ENCODE measurements around the gene ITPR3. TPM values are rescaled to one million over a fixed set of nuclear protein-coding genes. Genes with fewer than 3 reads are reported as not detected.
A peak's percentile ranks its signal among the peaks of the same experiment; 100 is the strongest.

ITPR3 gene
- total RNA-seq, 2 donors from 2014 or later, result 29.6 to 33.3 TPM

DNA sequence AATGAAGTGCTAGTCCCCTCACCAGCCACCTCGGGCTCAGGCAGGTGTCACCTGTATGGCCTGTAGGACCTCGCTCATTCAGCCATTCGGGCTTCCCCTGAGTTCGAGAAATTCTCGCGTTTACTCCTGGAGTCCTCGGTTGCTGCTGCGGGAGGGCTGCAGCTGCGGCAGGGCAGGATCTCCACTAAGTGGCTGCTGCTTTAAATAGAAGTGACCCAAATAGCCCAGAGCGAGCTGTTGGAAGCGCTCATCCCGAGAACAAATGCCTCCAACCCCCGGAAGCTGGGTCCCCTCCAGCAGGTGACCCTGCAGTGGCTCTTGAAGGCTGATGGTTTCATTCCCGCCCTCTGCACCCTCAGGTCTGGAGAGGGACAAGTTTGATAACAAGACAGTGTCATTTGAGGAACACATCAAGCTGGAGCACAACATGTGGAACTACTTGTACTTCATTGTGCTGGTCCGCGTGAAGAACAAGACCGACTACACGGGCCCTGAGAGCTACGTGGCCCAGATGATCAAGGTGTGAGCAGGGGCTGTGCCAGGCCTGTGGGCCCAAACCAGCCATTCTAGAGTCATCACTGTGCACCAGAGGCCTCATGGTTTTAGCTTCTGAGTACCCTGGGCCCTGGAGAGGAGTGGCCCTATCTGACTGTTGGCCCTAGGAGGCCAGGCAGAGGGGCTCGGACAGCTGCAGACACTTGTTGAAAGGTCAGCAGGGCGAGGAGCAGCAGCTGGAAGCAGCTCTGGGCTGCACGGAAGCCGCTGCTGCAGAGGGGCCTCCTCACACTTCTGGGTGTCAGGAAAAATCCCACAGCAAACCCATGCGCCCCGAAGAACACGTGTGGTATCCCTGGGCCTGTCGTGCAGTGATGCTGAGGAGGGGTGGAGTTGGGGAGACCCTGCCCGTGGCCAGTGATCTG is 72.3 kb downstream of the ITPR3 start:
- H3K27me3 Mint-ChIP-seq (ENCODE audit: insufficient read depth), result no peaks in the 10 kb centered on the region
- no peaks in the 10 kb centered on the region for H3K9me3 ChIP-seq (ENCODE audit: control insufficient read depth, low read length)
- peaks cover 15% of the 10 kb centered on the region for H3K4me1 Mint-ChIP-seq
- no peak overlapping the region for H3K4me3 ChIP-seq (ENCODE audit: low read length)
- TF ChIP-seq, protein P1, sequence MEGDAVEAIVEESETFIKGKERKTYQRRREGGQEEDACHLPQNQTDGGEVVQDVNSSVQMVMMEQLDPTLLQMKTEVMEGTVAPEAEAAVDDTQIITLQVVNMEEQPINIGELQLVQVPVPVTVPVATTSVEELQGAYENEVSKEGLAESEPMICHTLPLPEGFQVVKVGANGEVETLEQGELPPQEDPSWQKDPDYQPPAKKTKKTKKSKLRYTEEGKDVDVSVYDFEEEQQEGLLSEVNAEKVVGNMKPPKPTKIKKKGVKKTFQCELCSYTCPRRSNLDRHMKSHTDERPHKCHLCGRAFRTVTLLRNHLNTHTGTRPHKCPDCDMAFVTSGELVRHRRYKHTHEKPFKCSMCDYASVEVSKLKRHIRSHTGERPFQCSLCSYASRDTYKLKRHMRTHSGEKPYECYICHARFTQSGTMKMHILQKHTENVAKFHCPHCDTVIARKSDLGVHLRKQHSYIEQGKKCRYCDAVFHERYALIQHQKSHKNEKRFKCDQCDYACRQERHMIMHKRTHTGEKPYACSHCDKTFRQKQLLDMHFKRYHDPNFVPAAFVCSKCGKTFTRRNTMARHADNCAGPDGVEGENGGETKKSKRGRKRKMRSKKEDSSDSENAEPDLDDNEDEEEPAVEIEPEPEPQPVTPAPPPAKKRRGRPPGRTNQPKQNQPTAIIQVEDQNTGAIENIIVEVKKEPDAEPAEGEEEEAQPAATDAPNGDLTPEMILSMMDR (conservative IDR thresholded peaks at IDR 0.05), result no peak
- 94 to 95% methylated on average over 23 to 28 of the region's 28 CpGs for WGBS, 2 experiments (ENCODE audit: insufficient coverage in 1 of 2, insufficient read length in 1 of 2)
- no peak overlapping the region for H3K4me3 Mint-ChIP-seq
- no peak overlapping the region for H3K9ac ChIP-seq (ENCODE audit: extremely low read depth, low read length, poor library complexity, severe bottlenecking)
- H3K36me3 Mint-ChIP-seq (ENCODE audit: low read depth), result peaks cover 65% of the 10 kb centered on the region
- H3K4me1 ChIP-seq (ENCODE audit: control insufficient read depth, insufficient read depth, low read length), result peaks cover 6% of the 10 kb centered on the region
- no peaks in the 10 kb centered on the region for H3K9me3 Mint-ChIP-seq
- no peaks in the 10 kb centered on the region for H3K27me3 ChIP-seq (ENCODE audit: control insufficient read depth, insufficient read depth, low read length, poor library complexity, severe bottlenecking)
- no peak overlapping the region for H3K27ac Mint-ChIP-seq
- H3K27ac ChIP-seq (ENCODE audit: low read depth, low read length), result no peak overlapping the region
- H3K36me3 ChIP-seq (ENCODE audit: control insufficient read depth, insufficient read depth, low read length), result peaks cover 45% of the 10 kb centered on the region
- no peak for DNase-seq

DNA sequence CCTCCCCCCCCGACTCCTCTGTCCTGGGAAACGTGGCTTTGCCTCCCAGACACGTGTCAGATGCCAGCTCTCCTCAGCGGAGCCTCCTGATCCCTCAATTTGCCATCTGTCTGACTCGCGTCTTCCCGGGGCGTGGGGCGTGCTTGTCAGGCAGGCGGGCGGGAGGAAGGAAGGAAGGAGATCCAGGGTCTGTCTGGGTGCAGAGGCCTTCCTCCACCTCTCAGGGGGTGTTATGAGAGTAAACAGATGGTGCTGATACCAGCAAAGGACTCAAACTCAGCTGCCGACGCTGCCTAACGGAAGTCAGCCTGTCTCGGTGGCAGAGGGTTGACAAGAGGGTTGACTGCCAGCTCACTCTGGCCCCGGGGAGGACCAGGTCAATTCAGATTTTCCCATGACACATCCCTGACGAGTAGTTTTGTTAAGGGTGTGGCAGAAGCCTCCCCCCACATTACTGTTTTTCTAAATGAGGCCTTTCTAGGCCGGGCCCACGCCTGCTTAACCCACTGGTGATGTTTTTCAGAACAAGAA is 73.3 kb downstream of the ITPR3 start:
- no peak for DNase-seq
- H3K4me1 Mint-ChIP-seq, result peaks cover 15% of the 10 kb centered on the region
- no peaks in the 10 kb centered on the region for H3K27me3 Mint-ChIP-seq (ENCODE audit: insufficient read depth)
- H3K27ac Mint-ChIP-seq, result peak overlapping the region; percentile 53
- H3K36me3 ChIP-seq (ENCODE audit: control insufficient read depth, insufficient read depth, low read length), result peaks cover 55% of the 10 kb centered on the region
- WGBS, 2 experiments (ENCODE audit: insufficient coverage in 1 of 2, insufficient read length in 1 of 2), result 87 to 96% methylated on average over 5 to 19 of the region's 19 CpGs
- H3K9ac ChIP-seq (ENCODE audit: extremely low read depth, low read length, poor library complexity, severe bottlenecking), result no peak overlapping the region
- H3K27me3 ChIP-seq (ENCODE audit: control insufficient read depth, insufficient read depth, low read length, poor library complexity, severe bottlenecking), result no peaks in the 10 kb centered on the region
- no peak overlapping the region for H3K4me3 ChIP-seq (ENCODE audit: low read length)
- H3K9me3 ChIP-seq (ENCODE audit: control insufficient read depth, low read length), result no peaks in the 10 kb centered on the region
- TF ChIP-seq, protein P1 (conservative IDR thresholded peaks at IDR 0.05), result no peak
- peaks cover 63% of the 10 kb centered on the region for H3K36me3 Mint-ChIP-seq (ENCODE audit: low read depth)
- H3K9me3 Mint-ChIP-seq, result no peaks in the 10 kb centered on the region
- H3K4me1 ChIP-seq (ENCODE audit: control insufficient read depth, insufficient read depth, low read length), result peaks cover 6% of the 10 kb centered on the region
- H3K4me3 Mint-ChIP-seq, result no peak overlapping the region
- no peak overlapping the region for H3K27ac ChIP-seq (ENCODE audit: low read depth, low read length)

DNA sequence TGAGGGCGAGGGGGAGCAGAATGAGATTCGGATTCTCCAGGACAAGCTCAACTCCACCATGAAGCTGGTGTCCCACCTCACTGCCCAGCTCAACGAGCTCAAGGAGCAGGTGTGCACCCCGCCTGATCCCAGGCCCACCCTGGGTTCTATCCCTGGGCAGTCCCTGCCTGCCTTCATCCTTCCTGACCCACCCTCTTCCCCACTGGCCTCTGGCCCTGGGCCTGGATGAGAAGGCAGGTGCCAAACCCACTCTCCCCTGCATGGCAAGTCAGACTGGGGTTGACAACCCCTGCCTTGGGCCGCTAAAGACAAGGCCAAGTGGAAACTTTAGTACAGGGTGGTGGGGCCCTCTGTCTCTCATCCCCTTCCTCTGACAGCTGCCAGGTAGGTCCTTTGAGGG is 73.9 kb downstream of the ITPR3 start:
- TF ChIP-seq, protein P1 (conservative IDR thresholded peaks at IDR 0.05), result no peak
- Mint-ChIP-seq H3K36me3 (ENCODE audit: low read depth) (peaks cover 63% of the 10 kb centered on the region), H3K27ac (no peak overlapping the region), H3K4me3 (no peak overlapping the region), H3K27me3 (ENCODE audit: insufficient read depth) (no peaks in the 10 kb centered on the region), H3K4me1 (peaks cover 15% of the 10 kb centered on the region), H3K9me3 (no peaks in the 10 kb centered on the region)
- no peaks in the 10 kb centered on the region for H3K9me3 ChIP-seq (ENCODE audit: control insufficient read depth, low read length)
- H3K9ac ChIP-seq (ENCODE audit: extremely low read depth, low read length, poor library complexity, severe bottlenecking), result no peak overlapping the region
- H3K27ac ChIP-seq (ENCODE audit: low read depth, low read length), result no peak overlapping the region
- H3K4me1 ChIP-seq (ENCODE audit: control insufficient read depth, insufficient read depth, low read length), result peaks cover 6% of the 10 kb centered on the region
- WGBS, 2 experiments (ENCODE audit: insufficient coverage in 1 of 2, insufficient read length in 1 of 2), result 82 to 100% methylated on average over 3 to 5 of the region's 5 CpGs
- no peak overlapping the region for H3K4me3 ChIP-seq (ENCODE audit: low read length)
- H3K27me3 ChIP-seq (ENCODE audit: control insufficient read depth, insufficient read depth, low read length, poor library complexity, severe bottlenecking), result no peaks in the 10 kb centered on the region
- peaks cover 60% of the 10 kb centered on the region for H3K36me3 ChIP-seq (ENCODE audit: control insufficient read depth, insufficient read depth, low read length)
- no peak for DNase-seq

Data from endodermal cell (in vitro differentiated cells).